Measurements from ENCODE around the gene LEMD2.

DNA sequence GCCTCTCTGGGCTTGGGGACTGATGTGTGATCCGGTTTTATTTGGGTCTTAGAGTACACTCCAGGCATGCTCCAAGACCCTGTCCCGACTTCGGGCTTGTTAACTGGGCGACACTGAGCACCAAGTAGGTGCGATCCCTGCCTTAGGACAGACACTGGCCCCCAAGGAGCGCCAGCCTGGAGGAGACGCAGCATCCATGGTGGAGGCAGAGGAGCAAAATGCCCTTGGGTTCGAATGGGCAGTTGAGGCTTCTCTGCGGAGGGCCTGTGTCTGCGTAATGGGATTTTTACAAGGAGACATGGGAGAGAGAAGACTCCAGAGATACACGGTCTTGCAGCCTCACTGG is 593 bp upstream of the LEMD2 start:
- no peak for TF ChIP-seq EZH2 (IDR thresholded peaks at IDR 0.05; ENCODE audit: low read length)
- TF ChIP-seq, protein P1, sequence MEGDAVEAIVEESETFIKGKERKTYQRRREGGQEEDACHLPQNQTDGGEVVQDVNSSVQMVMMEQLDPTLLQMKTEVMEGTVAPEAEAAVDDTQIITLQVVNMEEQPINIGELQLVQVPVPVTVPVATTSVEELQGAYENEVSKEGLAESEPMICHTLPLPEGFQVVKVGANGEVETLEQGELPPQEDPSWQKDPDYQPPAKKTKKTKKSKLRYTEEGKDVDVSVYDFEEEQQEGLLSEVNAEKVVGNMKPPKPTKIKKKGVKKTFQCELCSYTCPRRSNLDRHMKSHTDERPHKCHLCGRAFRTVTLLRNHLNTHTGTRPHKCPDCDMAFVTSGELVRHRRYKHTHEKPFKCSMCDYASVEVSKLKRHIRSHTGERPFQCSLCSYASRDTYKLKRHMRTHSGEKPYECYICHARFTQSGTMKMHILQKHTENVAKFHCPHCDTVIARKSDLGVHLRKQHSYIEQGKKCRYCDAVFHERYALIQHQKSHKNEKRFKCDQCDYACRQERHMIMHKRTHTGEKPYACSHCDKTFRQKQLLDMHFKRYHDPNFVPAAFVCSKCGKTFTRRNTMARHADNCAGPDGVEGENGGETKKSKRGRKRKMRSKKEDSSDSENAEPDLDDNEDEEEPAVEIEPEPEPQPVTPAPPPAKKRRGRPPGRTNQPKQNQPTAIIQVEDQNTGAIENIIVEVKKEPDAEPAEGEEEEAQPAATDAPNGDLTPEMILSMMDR (optimal IDR thresholded peaks at IDR 0.05 in 1 of 3, IDR thresholded peaks at IDR 0.05 in 1 of 3, conservative IDR thresholded peaks at IDR 0.05 in 1 of 3; ENCODE audit: extremely low read depth in 1 of 3, insufficient read depth in 2 of 3, low read length in 3 of 3), result no peak

All from keratinocyte (primary cell).